Activated T-helper 1 cell treated with anti-CD3 and anti-CD28 coated beads, Interleukin-12 subunit alpha, Interleukin-12 subunit beta, Interleukin-2, Interleukin-4 antibody, amounts not matched to agents 30 ng/mL and 10 ng/mL and 1 ng/mL, durations not matched to agents 14 hours and 24 hours and 36 hours (primary cell): ENCODE data around the gene ULBP3. TPM values are rescaled to one million over a fixed set of nuclear protein-coding genes. Genes with fewer than 3 reads are reported as not detected.
A peak's percentile ranks its signal among the peaks of the same experiment; 100 is the strongest.
"Not testable (repeated sequence)": the region's sequence is repeated elsewhere in the genome, so short reads cannot be mapped to it uniquely, and the experiment has no call there.

ENCODE experiments used
- DNase-seq: peaks from one replicate; pipeline ENCODE4 v3.0.0; 2021; ENCODE audit warnings: low spot score
- H3K27ac Mint-ChIP-seq: one replicate; pipeline ENCODE4 v1.8.0; 2021; ENCODE audit warnings: mild to moderate bottlenecking, mixed read lengths
- H3K27me3 Mint-ChIP-seq: one replicate; pipeline ENCODE4 v1.8.0; 2022; ENCODE audit warnings: mild to moderate bottlenecking, moderate library complexity, mixed read lengths; ENCODE audit not compliant: insufficient read depth
- H3K36me3 Mint-ChIP-seq: one replicate; pipeline ENCODE4 v1.8.0; 2021; ENCODE audit warnings: low read depth, mixed read lengths
- H3K4me1 Mint-ChIP-seq: one replicate; pipeline ENCODE4 v1.8.0; 2021; ENCODE audit warnings: low read depth, mixed read lengths
- H3K4me3 Mint-ChIP-seq: one replicate; pipeline ENCODE4 v1.8.0; 2021; ENCODE audit warnings: mild to moderate bottlenecking, moderate library complexity, mixed read lengths
- H3K9me3 Mint-ChIP-seq: one replicate; pipeline ENCODE4 v1.8.0; 2021; ENCODE audit warnings: mixed read lengths
- intact Hi-C: fragments of 100-400 bp; cut with micrococcal nuclease; formaldehyde crosslinking; loops from one replicate; pipeline ENCODE4 v1.15.1; 2024
- total RNA-seq: library from RNA; stranded (reverse); gene quantifications from 2 replicates; pipeline ENCODE4 v1.2.3, GENCODE V29; 2022

The ULBP3 gene
- total RNA-seq, 1 donor from 2014 or later = not detected

- Mint-ChIP-seq H3K27me3 (peaks cover 12% of the 10 kb centered on the region), H3K4me1 (no peaks in the 10 kb centered on the region), H3K9me3 (no peaks in the 10 kb centered on the region), H3K27ac (no peak overlapping the region), H3K4me3 (no peak overlapping the region), H3K36me3 (no peaks in the 10 kb centered on the region)
- DNase-seq = no peak
- intact Hi-C loops = no loop called here
These were observed 21.4 kb upstream of the ULBP3 start for GRCh38 chr6:150090328-150090727.

DNA sequence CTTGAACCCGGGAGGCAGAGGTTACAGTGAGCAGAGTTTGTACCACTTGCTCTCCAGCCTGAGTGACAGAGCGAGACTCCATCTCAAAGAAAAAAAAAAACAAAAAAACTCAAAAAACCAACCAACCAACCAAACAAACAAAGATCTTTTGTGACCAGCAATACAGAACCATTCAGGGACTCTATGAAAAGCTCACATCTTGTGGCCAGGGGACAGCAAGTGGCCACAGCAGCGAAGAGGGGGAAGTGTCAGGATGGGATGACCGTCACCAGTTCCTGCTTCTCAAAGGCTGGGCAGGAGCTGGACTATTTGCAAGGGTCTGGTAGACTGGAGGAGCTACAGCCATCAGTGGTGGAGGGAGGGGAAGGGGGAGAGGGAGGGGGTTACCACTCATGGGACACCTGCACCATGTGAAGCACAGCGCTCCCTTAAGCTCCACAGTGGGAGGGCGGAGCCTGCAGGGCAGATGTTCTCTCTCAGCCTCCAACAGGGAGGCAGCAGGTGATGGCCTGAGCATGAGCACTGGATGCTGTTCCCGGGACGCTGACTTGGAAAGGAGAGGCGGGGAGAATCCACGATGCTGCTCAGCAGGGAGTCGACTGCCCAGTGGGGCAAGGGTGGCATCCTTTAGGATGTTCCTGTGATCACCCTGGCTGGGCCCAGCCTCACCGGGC, 19.7 kb upstream of the ULBP3 start:
- Mint-ChIP-seq H3K4me3 (no peak overlapping the region), H3K9me3 (no peaks in the 10 kb centered on the region), H3K27ac (no peak overlapping the region), H3K27me3 (peaks cover 11% of the 10 kb centered on the region), H3K4me1 (no peaks in the 10 kb centered on the region), H3K36me3 (no peaks in the 10 kb centered on the region)
- intact Hi-C loops = no loop called here
- DNase-seq = no peak

DNA sequence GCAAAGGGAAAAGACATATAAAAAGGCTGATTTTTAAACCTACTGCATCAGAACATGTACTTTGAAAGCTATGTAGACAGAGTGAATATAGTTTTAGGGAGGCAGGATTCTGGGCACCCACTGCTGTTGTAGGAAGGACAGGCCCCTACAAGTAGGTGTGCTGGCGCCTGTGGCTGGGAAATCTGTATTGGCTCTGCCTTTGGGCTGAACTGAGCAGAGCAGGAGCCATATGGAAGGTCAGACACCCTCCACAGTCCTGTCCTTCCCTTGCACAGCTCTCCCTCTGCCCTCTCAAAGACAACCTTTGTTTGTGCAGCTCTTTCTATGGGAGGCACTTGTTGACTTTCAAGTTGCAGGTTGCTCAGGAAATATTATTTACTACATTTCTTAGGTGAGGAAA, 18.4 kb upstream of the ULBP3 start:
- no peak overlapping the region for H3K4me3 Mint-ChIP-seq
- H3K27me3 Mint-ChIP-seq = peaks cover 9% of the 10 kb centered on the region
- DNase-seq = no peak
- no peak overlapping the region for H3K27ac Mint-ChIP-seq
- intact Hi-C loops = no loop called here
- no peaks in the 10 kb centered on the region for H3K4me1 Mint-ChIP-seq
- no peaks in the 10 kb centered on the region for H3K9me3 Mint-ChIP-seq
- H3K36me3 Mint-ChIP-seq = no peaks in the 10 kb centered on the region

DNA sequence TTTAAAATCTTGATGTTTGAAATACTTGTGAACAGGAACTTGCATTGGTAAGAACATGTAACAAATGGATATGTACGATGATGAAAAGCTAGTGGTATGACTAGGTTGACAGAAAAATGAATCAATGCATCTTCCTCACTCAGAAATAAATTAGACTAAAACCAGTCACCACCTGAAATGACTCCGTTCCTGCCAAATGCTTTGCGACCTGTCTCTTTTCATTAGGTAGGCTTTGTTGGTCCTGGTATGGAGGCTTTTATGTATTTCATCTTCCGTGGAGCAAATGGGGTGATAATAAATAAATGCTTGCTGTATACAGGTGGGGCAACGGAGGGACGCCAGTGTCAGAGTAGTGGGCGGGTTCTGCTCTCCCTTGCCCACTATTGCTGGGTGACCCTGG, 17.1 kb upstream of the ULBP3 start:
- no peaks in the 10 kb centered on the region for H3K9me3 Mint-ChIP-seq
- intact Hi-C loops = no loop called here
- no peaks in the 10 kb centered on the region for H3K4me1 Mint-ChIP-seq
- DNase-seq = no peak
- peaks cover 9% of the 10 kb centered on the region for H3K27me3 Mint-ChIP-seq
- H3K36me3 Mint-ChIP-seq = no peaks in the 10 kb centered on the region
- H3K27ac Mint-ChIP-seq = no peak overlapping the region
- H3K4me3 Mint-ChIP-seq = no peak overlapping the region

DNA sequence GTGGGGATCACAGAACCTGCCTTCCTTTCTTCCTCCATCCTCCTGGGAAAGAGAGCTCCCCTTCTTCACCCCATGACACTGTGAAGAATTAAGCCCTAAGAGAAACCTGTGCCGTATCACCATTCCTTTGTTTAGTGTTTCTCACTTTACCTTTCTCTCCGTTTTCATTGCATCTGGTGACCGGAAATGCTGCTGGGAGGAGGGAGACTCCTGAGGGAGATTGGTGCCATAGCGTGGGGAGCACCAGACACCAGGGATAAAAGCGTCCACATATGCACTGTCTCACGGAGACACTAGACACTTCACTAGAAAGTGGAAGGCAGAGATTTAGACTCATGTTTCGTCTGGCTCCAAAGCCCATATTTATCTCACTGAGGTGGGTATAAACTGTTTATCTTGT, 15.5 kb upstream of the ULBP3 start:
- Mint-ChIP-seq H3K4me3 (no peak overlapping the region), H3K36me3 (no peaks in the 10 kb centered on the region), H3K9me3 (no peaks in the 10 kb centered on the region), H3K27ac (no peak overlapping the region), H3K4me1 (peaks cover 6% of the 10 kb centered on the region), H3K27me3 (peaks cover 9% of the 10 kb centered on the region)
- intact Hi-C loops = no loop called here
- no peak for DNase-seq

DNA sequence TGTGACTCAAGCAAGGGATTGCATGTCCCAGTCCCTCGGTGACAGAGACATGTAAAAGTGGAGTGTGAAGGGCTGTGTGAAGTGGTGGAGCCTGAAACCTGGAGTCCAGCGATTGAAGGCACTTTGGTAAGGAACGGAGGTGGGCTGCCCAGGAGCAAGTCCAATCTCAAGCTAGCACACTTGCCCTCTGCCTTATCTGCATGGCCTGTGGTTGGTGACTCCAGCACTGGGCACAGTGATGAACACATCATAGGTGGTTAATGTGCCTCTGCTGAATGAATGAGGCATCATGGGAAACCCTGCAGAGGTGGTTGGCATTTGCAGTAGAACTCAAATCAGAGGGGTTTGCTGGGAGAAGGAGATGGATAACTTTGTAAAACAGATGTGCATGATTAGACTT, 14.9 kb upstream of the ULBP3 start:
- no peak overlapping the region for H3K4me3 Mint-ChIP-seq
- H3K27me3 Mint-ChIP-seq = peaks cover 15% of the 10 kb centered on the region
- intact Hi-C loops = no loop called here
- no peaks in the 10 kb centered on the region for H3K9me3 Mint-ChIP-seq
- peaks cover 12% of the 10 kb centered on the region for H3K4me1 Mint-ChIP-seq
- no peak overlapping the region for H3K27ac Mint-ChIP-seq
- DNase-seq = no peak
- no peaks in the 10 kb centered on the region for H3K36me3 Mint-ChIP-seq

DNA sequence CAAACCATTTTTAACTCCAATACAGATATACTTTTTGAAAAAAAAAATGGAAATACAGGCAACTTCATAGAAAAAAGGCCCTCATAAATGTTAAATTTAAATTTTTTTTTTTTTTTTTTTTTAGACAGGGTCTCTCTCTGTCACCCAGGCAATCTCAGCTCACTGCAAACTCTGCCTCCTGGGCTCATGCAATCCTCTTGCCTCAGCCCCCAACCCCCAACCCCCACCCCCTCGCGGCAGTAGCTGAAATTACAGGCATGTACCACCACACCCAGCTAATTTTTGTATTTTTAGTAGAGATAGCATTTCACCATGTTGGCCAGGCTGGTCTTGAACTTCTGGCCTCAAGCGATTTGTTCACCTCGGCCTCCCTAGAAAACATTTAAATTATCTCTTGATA, 12.8 kb upstream of the ULBP3 start:
- Mint-ChIP-seq H3K4me1 (peaks cover 16% of the 10 kb centered on the region), H3K27me3 (peaks cover 21% of the 10 kb centered on the region), H3K9me3 (no peaks in the 10 kb centered on the region), H3K4me3 (no peak overlapping the region), H3K36me3 (no peaks in the 10 kb centered on the region), H3K27ac (no peak overlapping the region)
- intact Hi-C loops = no loop called here
- DNase-seq = no peak

- no peak overlapping the region for H3K27ac Mint-ChIP-seq
- peaks cover 33% of the 10 kb centered on the region for H3K27me3 Mint-ChIP-seq
- peaks cover 22% of the 10 kb centered on the region for H3K4me1 Mint-ChIP-seq
- no peaks in the 10 kb centered on the region for H3K36me3 Mint-ChIP-seq
- intact Hi-C loops = loop anchor here (1.0 kb wide), 3 partner anchors 256 to 736 kb away; no protein-coding TSS in a partner anchor
- no peaks in the 10 kb centered on the region for H3K9me3 Mint-ChIP-seq
- peak overlapping the region; percentile 54 for H3K4me3 Mint-ChIP-seq
- peak; percentile 12 for DNase-seq
These were observed 10.7 kb upstream of the ULBP3 start for GRCh38 chr6:150079604-150080003.

GRCh38 chr6:150078788-150079187, 9.9 kb upstream of the ULBP3 start:
- H3K36me3 Mint-ChIP-seq = no peaks in the 10 kb centered on the region

DNA sequence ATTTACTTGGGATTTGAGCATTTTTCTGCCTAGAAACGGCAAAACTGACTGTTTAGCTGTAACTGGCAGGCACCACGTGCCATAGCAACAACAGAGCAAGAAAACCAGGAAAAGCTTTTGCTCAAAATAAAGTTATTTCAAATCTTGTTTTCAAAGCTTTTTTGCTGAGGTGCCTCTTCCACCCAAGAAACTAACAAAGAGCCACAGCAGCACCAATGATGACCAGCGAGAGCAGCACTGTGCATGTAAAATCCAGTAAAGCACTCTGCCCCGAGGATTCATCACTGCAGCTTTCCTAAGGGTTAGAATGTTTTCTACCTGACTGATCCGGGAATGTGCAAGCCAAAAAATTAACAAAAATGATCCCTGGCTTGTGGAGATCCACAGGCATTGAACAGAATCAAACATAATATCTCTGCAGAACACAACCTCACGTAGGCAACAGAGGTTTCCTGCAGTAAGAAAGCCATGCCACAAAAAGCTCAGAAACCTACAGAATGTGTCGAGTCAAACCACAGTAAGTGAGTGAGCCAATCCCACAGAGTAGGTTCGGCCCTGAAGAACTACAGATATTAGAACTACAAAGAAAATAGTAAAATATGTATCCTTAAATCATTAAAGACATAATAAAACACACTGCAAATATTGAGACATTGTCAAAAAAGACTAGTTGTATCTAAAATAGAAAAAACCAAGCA, 7.4 kb upstream of the ULBP3 start:
- Mint-ChIP-seq H3K27me3 (peaks cover 48% of the 10 kb centered on the region), H3K4me3 (no peak overlapping the region), H3K36me3 (no peaks in the 10 kb centered on the region), H3K27ac (no peak overlapping the region), H3K9me3 (no peaks in the 10 kb centered on the region), H3K4me1 (peaks cover 22% of the 10 kb centered on the region)
- DNase-seq = no peak
- intact Hi-C loops = loop anchor here (2.0 kb wide), 2 partner anchors 166 to 524 kb away; no protein-coding TSS in a partner anchor

More at GRCh38 chr6:150078788-150079187, 9.9 kb upstream of the ULBP3 start:
- intact Hi-C loops = no loop called here
- H3K4me1 Mint-ChIP-seq = peaks cover 22% of the 10 kb centered on the region
- no peak overlapping the region for H3K27ac Mint-ChIP-seq
- peaks cover 41% of the 10 kb centered on the region for H3K27me3 Mint-ChIP-seq
- no peaks in the 10 kb centered on the region for H3K9me3 Mint-ChIP-seq
- DNase-seq = no peak
- H3K4me3 Mint-ChIP-seq = no peak overlapping the region

GRCh38 chr6:150075034-150075421, 6.1 kb upstream of the ULBP3 start:
- Mint-ChIP-seq H3K4me1 (peaks cover 28% of the 10 kb centered on the region), H3K27ac (no peak overlapping the region), H3K36me3 (no peaks in the 10 kb centered on the region), H3K9me3 (no peaks in the 10 kb centered on the region), H3K27me3 (peaks cover 47% of the 10 kb centered on the region), H3K4me3 (no peak overlapping the region)
- no peak for DNase-seq
- intact Hi-C loops = no loop called here

DNA sequence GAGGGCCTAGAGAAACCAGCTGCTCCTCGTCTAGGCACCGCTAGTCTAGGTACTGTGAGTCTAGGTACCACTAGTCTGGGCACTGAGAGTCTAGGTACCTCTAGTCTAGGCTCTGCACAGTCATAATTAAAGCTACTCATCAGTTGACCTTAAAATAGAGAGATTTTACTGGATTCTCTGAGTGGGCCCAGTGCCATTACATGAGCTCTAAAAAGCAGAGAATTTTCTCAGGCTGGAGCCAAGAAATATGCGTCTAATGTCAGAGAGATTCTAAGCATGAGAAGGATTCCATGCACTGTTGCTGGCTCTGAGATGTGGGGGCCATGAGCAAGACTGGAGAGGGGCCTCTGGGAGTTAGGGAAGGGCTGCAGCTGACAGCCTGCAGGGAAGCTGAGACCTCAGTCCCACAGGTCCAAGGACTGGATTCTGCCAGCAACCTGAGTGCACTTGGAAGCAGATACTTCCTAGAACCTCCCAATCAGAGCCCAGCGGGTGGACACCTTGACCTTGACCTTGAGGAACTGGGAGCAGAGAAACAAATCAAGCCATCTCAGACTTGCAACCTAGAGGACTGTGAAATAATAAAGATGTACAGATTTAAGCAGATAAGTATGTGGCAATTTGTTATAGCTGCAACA, 5.6 kb upstream of the ULBP3 start:
- H3K4me3 Mint-ChIP-seq, H3K27ac Mint-ChIP-seq, intact Hi-C loops, H3K9me3 Mint-ChIP-seq, H3K36me3 Mint-ChIP-seq, DNase-seq: not testable (repeated sequence)
- H3K4me1 Mint-ChIP-seq = peaks cover 24% of the 10 kb centered on the region
- H3K27me3 Mint-ChIP-seq = peaks cover 45% of the 10 kb centered on the region

GRCh38 chr6:150072201-150072600, 3.3 kb upstream of the ULBP3 start:
- no peak for DNase-seq
- Mint-ChIP-seq H3K27ac (no peak overlapping the region), H3K27me3 (peaks cover 32% of the 10 kb centered on the region), H3K4me1 (peaks cover 24% of the 10 kb centered on the region), H3K36me3 (no peaks in the 10 kb centered on the region), H3K9me3 (no peaks in the 10 kb centered on the region), H3K4me3 (no peak overlapping the region)
- intact Hi-C loops = no loop called here
